GM19025 (cell line): Measurements from ENCODE around the gene C11orf65.
"Not testable (repeated sequence)": the region's sequence is repeated elsewhere in the genome, so short reads cannot be mapped to it uniquely, and the experiment has no call there.

Experiments used
- ATAC-seq: cut with Tn5 transposase; IDR thresholded peaks from one replicate; pipeline ENCODE4 v1.9.1; 2021; ENCODE audit warnings: mild to moderate bottlenecking, low read depth, moderate library complexity; ENCODE audit not compliant: unreplicated experiment

The C11orf65 gene

GRCh38 chr11:108474664-108475463, 7.5 kb upstream of the C11orf65 start:
- ATAC-seq = no peak

- ATAC-seq = no peak
These were observed 5.4 kb upstream of the C11orf65 start for GRCh38 chr11:108472681-108473080.

GRCh38 chr11:108468478-108468864, 1.1 kb upstream of the C11orf65 start:
- no peak for ATAC-seq

GRCh38 chr11:108466405-108466804, 924 bp downstream of the C11orf65 start:
- no peak for ATAC-seq

GRCh38 chr11:108453207-108453835, 14.0 kb downstream of the C11orf65 start:
- ATAC-seq = no peak

GRCh38 chr11:108441445-108441844, 25.9 kb downstream of the C11orf65 start:
- not testable (repeated sequence) for ATAC-seq

GRCh38 chr11:108436594-108436993, 30.7 kb downstream of the C11orf65 start:
- ATAC-seq = no peak

GRCh38 chr11:108435066-108435465, 32.3 kb downstream of the C11orf65 start:
- no peak for ATAC-seq

GRCh38 chr11:108432783-108433182, 34.5 kb downstream of the C11orf65 start:
- no peak for ATAC-seq

- ATAC-seq = no peak
These were observed 35.3 kb downstream of the C11orf65 start for GRCh38 chr11:108431997-108432396.

GRCh38 chr11:108431370-108431769, 36.0 kb downstream of the C11orf65 start:
- no peak for ATAC-seq

- not testable (repeated sequence) for ATAC-seq
These were observed 49.8 kb downstream of the C11orf65 start for GRCh38 chr11:108417551-108417950.

GRCh38 chr11:108414958-108415357, 52.4 kb downstream of the C11orf65 start:
- ATAC-seq = no peak

GRCh38 chr11:108405706-108406105, 61.6 kb downstream of the C11orf65 start:
- ATAC-seq = no peak

GRCh38 chr11:108403052-108403451, 64.3 kb downstream of the C11orf65 start:
- no peak for ATAC-seq

- no peak for ATAC-seq
These were observed 65.1 kb downstream of the C11orf65 start for GRCh38 chr11:108402241-108402640.

GRCh38 chr11:108398439-108398838, 68.9 kb downstream of the C11orf65 start:
- no peak for ATAC-seq

GRCh38 chr11:108396672-108397071, 70.7 kb downstream of the C11orf65 start:
- not testable (repeated sequence) for ATAC-seq

- ATAC-seq = no peak
These were observed 72.5 kb downstream of the C11orf65 start for GRCh38 chr11:108394744-108395284.

GRCh38 chr11:108393046-108393445, 74.3 kb downstream of the C11orf65 start:
- no peak for ATAC-seq

- ATAC-seq = no peak
These were observed 75.0 kb downstream of the C11orf65 start for GRCh38 chr11:108392353-108392752.

- ATAC-seq = no peak
These were observed 78.8 kb downstream of the C11orf65 start for GRCh38 chr11:108388576-108388975.
